ENCODE results near the gene PSMA6.
"Not testable (repeated sequence)": the region's sequence is repeated elsewhere in the genome, so short reads cannot be mapped to it uniquely, and the experiment has no call there.

The PSMA6 gene

DNA sequence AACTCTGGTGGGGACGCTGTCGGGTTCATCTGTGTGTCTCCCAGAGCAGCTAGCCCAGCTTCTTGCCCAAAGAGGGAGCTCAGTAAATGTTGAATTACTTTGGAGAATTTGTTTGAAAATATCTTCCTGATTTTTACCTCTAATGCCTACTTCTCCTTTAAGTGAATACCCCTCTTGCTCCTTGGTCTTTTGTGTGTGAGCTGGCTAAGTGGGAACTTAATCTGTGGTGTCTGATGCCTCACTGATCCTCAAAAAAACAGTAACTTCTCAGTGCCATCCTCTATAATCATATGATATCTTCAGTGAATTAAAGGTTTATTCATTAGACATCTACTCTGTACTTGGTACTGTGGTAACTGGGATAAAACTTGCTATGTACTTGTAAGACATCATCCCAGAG is 7.7 kb upstream of the PSMA6 start:
- H3K4me3 ChIP-seq (ENCODE audit: low read depth, low read length), result no peak overlapping the region

DNA sequence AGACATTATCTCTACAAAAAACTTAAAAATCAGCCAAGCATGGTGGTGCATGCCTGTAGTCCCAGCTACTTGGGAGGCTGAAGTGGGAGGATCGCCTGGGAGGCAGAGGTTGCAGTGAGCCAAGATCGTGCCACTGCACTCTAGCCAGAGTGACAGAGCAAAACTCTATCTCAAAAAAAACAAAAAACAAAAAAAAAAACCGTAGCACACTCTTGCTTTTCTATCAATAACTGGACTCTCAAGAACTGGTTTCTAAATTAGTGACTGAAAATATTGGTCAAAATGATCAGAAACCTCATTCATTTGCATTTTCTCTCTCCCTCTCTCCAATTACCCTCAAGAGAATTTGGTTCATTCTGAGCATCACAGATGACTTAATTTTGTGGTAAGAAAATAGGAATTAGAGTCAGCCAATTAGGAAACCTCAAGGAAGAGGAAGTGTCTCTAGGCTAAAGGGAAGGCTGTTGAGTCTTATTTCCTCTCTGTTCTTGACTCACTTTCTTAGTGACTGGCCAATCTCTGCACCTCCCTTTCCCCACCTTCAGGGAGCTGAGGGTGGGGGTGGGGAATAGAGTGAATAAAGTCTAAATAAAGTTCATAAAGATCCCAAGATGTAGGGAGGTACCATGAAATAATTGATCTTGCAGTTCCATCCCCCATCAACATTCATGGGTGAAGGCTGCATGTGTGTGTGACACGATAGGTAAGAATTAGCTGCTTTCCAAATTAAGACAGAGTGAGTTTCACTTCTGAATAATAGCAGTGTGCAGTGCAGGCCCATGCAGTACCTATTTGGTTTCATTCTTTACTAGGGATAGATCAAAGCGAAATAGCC is 6.8 kb upstream of the PSMA6 start:
- no peak overlapping the region for H3K4me3 ChIP-seq (ENCODE audit: low read depth, low read length)

DNA sequence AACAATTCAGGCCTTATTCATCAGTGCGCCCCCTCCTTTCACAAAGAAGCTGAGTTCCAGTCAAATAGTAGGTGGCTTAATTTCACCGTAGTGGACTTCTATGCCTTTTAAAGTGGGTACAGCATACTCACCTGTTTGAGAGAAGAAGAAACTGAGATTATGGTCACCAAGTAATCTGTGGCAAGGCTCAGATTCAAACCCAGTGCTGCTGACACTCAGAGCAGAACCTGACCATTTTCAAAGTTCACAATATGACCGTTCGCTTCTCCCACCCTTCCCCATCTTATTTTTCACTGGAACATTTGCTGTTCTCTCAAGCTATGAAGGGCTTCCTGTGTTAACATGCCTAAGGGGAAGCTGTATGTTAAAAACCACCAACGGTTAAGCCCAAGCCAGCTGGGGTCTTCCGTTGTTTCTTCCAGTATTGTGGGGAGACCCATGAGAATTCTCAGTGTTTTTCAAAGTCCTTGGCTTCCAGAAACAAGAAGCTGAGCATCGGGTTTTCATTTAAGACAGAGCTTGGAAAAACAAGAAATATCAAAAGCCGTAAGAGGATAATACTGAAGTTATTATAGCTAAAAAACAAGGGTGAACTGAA is 6.1 kb upstream of the PSMA6 start:
- H3K4me3 ChIP-seq (ENCODE audit: low read depth, low read length), result no peak overlapping the region

DNA sequence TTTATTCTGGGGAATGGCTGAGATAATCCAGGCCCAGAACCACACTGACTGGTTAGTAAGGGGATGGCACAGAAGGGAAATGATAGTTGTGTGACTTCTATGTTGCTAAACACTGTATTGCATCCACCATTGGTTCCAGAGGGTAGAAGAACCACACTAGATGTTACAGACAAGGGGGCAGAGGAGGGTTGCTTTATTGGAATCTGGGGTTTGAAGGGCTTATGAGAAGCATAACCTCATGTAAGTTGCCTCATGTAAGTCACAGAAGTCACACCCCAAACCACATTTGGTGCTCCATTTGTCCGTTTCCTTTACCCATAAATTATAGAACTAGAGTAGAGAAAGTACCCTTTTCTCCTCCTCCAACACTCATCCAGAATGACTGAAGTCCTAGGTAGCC is 5.5 kb upstream of the PSMA6 start:
- no peak overlapping the region for H3K4me3 ChIP-seq (ENCODE audit: low read depth, low read length)

DNA sequence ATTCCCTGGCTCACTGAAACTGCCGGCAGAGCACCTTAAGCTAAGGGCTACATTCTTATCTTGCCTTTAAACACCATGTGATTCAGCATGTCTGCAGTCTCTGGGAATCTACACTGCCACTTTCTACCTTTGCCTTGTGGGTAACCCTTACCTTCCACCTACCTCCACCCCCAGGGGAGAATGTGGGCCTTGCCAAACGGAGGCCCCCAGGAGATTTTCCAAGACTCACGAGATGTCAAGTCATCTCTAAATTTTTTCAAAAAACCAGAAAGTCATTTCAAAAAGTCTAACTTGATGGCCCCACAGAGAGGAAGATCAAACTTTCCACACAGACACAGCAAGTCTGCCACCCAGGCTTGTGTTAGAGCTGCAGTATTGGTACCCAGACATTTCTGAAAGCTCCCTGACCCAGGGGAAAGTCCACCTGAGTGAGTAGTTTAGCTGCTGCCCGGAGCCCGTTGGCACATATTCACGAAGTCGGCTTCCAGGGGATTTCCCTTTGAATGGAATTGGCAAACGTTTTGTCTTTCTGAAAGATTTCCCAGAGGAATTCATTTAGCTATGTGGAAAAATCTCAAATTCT is 4.7 kb upstream of the PSMA6 start:
- no peak overlapping the region for H3K4me3 ChIP-seq (ENCODE audit: low read depth, low read length)

DNA sequence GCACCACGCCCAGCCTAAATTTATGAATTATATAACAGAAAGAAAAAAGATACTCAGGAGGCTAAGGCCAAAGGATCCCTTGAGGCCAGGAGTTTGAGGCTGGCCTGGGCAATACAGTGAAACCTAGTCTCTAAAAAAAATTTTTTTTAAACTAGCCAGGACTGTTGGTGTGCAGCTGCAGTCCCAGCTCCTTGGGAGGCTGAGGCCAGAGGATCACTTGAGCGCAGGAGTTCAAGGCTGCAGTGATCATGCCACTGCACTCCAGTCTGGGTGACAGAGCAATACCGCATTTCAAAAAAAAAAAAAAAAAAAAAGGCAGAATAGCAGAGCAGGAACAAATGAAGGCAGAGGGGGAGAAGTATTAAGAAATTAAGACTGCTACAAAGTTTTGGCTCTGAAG is 2.6 kb upstream of the PSMA6 start:
- H3K4me3 ChIP-seq (ENCODE audit: low read depth, low read length), result no peak overlapping the region

DNA sequence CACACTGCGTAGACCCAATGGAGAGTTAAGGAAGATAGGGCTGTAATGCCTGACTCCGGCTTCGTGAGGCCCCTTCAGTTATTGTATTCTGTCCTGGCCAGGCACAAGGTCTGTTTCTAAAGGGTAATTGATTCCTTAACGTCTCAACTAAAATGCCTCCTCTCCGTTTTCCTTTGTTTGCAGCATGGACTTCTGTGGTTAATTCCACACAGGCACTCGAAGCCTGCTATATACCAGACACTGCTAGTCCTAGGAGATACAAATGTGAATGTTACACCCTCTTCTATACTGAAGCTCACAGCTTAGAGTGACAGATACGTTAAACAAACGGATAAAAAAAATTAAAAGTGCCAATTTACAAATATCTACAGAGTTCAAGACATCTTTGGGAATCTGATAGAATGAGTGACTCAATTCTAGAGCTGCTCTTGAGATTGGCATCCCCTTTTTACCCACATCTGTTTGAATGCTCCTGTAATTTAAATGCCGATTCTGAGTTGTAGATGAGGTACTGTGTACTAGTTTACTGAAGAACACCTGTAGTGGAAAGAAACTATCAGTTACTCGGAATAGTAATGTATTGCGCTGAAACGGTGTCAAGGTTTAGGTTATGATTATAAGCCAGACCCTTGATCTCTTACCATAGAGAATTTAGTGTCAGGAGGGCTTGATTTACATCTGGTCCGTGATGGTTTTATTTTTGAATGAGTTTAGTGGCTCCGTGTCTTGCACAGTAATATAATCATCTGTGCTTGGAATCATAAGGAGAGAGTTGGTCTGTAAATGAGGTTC is 784 bp downstream of the PSMA6 start:
- H3K4me3 ChIP-seq (ENCODE audit: low read depth, low read length), result peak overlapping the region; percentile 99

DNA sequence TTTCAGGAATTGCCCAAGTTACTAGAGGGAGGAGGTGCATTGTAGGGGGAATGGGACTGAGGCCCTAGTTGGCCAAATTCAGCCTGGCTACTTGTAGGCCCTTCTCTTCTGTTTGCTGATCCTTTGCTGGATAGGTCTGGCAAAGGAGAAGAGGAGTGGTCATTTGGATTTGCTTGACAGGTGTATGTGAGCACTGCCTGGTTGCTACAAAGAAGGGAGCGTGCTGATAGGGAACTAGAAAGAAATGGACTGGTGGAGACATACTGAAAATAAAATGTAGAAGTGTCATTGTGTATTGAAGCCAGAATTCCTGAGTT is 3.6 kb downstream of the PSMA6 start:
- no peak overlapping the region for H3K4me3 ChIP-seq (ENCODE audit: low read depth, low read length)

DNA sequence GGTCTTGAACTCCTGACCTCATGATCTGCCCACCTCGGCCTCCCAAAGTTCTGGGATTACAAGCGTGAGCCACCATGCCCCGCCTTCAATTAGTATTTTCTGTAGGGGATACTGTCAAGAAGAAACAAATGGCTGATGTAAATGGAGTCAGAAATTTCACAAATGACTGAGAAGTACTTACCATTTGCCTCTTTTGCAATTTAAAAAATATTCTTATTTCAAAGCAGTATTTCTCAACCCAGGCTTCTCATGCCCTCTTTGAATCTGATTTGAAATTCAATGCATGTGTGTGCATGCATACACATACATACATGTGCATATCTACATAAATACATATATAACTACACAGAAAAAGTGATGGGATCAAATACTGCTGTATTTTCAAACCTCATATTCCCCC is 4.4 kb downstream of the PSMA6 start:
- no peak overlapping the region for H3K4me3 ChIP-seq (ENCODE audit: low read depth, low read length)

DNA sequence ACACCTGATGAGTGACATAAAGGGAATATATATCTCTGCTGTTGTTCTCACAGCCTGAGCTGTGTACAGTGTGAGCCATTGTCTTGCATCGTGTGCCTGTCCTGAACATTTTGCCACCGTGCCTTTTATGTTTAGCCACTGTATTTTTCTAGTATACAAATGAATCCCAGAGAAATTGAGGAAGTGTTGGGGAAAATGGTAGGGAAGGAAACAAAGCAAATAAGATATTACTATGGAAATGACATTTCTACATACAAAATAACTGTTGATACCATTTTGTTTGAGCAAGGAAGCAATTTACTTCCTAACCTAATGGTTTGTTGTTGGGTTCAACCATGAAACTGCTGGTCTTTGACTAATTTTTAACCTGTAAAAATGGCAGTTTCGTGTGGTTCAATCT is 5.5 kb downstream of the PSMA6 start:
- no peak overlapping the region for H3K4me3 ChIP-seq (ENCODE audit: low read depth, low read length)

DNA sequence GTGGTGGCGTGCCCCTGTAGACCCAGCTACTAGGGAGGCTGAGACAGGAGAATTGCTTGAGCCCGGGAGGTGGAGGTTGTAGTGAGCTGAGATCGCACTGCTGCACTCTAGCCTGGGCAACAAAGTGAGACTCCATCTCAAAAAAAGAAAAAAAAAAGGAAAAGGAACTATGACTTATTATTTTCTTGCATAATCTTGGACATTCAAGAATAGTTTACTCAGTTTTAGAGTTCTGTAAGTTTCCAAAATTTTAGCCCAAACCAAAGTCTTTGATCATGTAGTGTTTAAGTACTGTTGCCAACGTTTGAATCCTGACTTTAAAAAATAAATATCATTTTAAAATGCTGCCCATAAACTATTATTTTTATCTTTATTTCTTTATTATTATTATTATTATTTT is 6.2 kb downstream of the PSMA6 start:
- no peak overlapping the region for H3K4me3 ChIP-seq (ENCODE audit: low read depth, low read length)

DNA sequence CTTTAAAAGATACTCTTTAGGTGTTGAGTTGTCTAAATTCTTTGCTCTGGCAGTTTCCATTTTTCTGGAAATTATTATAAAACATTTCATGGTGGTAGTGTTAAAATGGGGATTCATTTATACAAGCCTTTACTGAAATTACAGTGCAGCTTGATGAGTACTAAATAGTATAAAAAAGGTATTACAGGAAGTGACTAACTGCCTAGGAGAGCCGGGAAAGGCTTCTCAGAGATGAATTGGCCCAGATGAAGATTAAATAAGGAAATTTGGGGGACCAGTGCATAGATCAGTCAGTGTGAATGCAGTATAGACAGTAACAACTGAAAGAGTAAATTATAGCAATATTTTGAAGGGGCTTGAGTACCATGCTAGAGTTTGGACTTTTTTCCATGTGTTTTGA is 7.5 kb downstream of the PSMA6 start:
- H3K4me3 ChIP-seq (ENCODE audit: low read depth, low read length), result no peak overlapping the region

DNA sequence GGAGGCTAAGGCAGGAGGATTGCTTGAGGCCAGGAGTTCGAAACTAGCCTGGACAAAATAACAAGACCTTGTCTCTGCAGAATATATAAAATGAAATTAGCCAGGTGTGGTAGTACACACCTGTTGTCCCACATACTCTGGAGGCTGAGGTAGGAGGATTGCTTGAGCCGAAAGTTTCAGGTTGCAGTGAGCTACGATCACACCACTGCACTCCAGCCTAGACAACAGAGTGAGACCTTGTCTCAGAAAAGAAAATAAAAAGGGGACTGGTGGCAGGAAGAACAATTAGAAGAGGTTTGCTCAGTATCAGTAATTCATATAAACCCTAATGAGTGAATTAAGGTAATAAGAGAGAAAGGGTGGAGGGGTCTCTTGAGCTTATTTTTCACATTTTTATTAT is 8.0 kb downstream of the PSMA6 start:
- no peak overlapping the region for H3K4me3 ChIP-seq (ENCODE audit: low read depth, low read length)

DNA sequence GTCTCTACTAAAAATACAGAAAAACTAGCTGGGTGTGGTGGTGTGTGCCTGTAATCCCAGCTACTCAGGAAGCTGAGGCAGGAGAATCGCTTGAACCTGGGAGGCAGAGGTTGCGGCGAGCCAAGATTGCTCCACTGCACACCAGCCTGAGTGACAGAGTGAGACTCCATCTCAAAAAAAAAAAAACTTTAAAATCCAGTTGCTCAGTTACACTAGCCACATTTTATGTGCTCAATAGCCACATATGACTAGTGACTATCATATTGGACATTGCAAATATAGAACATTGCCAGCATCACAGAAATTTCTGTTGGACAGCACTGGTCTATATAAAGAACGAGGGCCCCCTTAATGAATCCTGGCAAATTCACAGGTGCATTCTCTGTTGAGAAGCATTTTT is 9.2 kb downstream of the PSMA6 start:
- not testable (repeated sequence) for H3K4me3 ChIP-seq (ENCODE audit: low read depth, low read length)

DNA sequence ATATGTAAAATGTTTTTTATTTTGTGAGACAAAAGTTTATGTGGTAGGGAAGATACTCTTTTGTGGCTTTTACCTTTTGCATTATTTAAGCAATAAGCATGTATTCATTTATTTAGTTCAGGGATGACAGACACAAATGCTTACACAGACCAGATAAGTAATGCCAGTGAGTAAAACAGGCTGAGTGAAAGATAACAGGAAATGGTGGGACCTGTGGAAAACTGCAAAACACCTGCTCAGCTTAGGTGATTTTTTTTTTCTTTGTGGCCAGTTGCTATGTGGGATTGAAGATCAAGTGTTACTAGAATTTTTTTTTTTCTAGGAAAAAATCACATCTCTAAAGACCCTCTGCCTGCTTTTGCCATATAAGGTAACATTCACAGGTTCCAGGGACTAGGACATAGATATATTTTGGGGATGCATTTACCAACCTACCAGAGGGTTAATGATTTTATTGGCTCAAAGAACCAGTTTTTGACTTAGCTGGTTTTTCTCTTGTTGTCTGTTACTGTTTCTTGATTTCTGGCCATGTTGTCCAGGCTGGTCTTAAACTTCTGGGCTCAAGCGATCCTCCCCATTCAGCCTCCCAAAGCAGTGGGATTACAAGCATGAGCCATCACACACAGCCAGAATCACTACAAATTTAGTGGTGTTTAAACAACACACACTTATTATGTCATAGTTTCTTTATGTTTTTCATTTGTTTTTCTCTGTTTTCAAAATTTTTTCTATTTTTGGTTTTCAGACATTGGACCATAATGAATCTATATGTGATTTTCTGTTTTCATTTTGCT is 9.8 kb downstream of the PSMA6 start:
- no peak overlapping the region for H3K4me3 ChIP-seq (ENCODE audit: low read depth, low read length)

DNA sequence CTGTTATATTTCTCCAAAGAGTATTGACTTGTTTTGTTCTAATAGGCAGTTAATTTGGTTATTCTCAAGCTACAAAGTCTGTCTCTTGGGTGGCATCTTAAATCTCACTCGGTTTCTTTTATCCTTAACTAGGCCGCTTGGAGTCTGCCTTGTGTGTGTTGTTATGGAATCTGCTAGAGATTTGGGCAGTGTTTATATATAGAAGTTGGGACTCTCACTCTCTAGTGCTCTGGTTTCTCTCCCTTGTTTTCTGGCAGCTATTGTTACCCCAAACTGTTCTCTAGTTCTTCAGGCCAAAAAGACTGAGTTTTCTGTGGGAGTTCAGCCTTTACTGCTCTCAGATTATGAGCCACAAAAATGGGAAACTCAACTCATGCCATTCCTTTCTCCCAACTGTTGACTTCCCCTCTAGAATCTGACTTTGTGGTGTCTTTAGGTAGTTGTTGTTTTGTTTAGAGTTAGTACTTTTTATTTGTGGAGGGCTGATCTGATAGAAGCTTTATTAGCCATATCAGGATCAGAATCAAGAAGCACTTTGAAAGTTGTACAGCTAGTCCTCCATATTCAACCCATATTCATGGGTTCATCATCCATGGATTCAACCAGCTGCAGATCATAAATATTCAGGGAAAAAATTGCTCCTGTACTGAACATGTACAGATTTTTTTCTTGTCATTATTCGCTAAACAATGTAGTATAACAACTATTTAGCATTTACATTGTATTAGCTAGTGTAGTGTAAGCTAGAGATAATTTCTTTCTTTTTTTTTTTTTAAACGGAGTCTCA is 11.2 kb downstream of the PSMA6 start:
- no peak overlapping the region for H3K4me3 ChIP-seq (ENCODE audit: low read depth, low read length)

DNA sequence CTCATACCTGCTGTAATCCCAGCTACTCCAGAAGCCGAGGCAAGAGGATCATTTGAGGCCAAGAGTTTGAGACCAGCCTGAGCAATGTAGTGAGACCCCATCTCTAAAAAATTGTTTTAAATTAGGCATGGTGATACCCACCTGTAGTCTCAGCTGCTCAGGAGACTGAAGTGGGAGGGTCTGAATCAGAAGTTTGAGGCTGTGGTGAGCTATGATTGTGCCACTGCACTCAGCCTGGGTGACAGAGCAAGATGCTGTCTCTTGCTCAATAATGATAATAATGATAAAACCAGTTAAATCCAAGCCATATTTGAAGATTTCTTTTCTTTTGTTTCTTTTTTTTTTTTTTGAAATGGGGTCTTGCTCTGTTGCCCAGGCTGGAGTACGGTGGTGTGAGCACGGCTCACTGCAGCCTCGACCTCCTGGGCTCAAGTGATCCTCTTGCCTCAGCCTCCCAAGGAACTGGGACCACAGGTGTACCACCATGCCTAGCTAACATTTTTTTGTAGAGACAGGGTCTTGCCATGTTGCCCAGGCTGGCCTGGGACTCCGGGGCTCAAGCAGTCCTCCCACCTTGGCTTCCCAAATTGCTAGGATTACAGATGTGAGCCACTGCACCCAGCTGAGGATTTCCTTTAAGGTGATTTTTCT is 12.8 kb downstream of the PSMA6 start:
- H3K4me3 ChIP-seq (ENCODE audit: low read depth, low read length), result no peak overlapping the region

DNA sequence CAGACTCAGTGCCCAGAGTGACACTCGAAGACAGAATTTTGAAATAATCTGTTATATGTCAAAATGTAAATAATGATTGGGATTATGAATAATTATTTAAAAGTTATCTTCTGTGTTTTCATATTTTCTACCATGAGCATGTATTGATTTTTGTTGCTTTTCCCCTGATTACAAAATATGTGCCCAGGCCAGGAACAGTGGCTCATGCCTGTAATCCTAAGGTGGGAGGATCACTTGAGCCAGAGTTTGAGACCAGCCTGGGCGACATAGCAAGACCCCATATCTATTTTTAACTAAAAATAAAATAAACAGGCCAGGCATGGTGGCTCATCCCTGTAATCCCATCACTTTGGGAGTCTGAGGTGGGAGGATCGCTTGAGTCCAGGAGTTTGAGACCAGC is 13.5 kb downstream of the PSMA6 start:
- no peak overlapping the region for H3K4me3 ChIP-seq (ENCODE audit: low read depth, low read length)

DNA sequence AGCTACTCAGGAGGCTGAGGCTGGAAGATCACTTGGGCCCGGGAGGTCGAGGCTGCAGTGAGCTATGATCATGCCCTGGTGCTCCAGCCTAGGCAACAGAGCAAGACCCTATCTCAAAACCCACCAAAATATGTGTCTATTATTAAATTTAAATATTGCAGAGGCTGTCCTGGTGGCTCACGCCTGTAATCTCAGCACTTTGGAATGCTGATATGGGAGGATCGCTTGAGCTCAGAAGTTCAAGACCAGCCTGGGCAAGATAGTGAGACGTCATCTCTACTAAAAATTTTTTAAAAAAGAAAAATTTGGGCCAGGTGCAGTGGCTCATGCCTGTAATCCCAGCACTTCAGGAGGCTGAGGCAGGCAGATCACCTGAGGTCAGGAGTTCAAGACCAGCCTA is 13.9 kb downstream of the PSMA6 start:
- H3K4me3 ChIP-seq (ENCODE audit: low read depth, low read length), result no peak overlapping the region

DNA sequence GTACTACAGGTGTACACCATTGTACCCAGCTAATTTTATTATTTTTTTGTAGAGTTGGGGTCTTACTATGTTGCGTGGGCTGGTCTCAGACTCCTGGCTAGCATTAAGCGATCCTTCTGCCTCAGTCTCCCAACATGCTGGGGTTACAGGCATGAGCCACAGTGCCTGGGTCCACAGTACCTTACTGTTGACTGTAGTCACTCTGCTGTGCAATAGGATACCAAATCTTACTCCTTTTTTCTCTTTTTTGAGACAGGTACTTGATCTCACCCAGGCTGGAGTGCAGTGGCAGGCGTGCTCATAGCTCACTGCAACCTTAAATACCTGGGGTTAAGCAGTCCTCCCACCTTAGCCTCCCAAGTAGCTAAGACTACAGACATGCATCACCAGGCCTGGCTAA is 25.6 kb downstream of the PSMA6 start:
- no peak overlapping the region for H3K4me3 ChIP-seq (ENCODE audit: low read depth, low read length)

All from iPS-11a (cell line).